MM.1S (cell line): ENCODE measurements around the gene ROR2.

ENCODE experiments used
- DNase-seq: peaks from one replicate; pipeline ENCODE4 v3.0.0-alpha.2; 2015
- H2AFZ ChIP-seq: fragments of 300-600 bp; sonication (generic); 2 replicates; pipeline ENCODE4 v1.6.0; 2016; ENCODE audit warnings: antibody characterized with exemption, low read length
- H3F3A ChIP-seq: fragments of 300-600 bp; sonication (generic); 2 replicates; pipeline ENCODE4 v1.6.1; 2016; ENCODE audit warnings: mild to moderate bottlenecking, antibody characterized with exemption, low read length, moderate library complexity, mixed read lengths; ENCODE audit not compliant: insufficient read depth
- H3K27ac ChIP-seq: fragments of 300-600 bp; sonication (generic); 2 replicates; pipeline ENCODE4 v1.5.1; 2016; ENCODE audit warnings: mild to moderate bottlenecking, low read length
- H3K27me3 ChIP-seq: fragments of 300-600 bp; sonication (generic); replicated peaks from 2 replicates; pipeline ENCODE4 v1.6.0; 2016; ENCODE audit warnings: low read length; ENCODE audit not compliant: insufficient read depth
- H3K36me3 ChIP-seq: fragments of 300-600 bp; sonication (generic); replicated peaks from 2 replicates; pipeline ENCODE4 v1.6.1; 2016; ENCODE audit warnings: mild to moderate bottlenecking, low read length, mixed read lengths; ENCODE audit not compliant: insufficient read depth
- H3K4me1 ChIP-seq: fragments of 300-600 bp; sonication (generic); 2 replicates; pipeline ENCODE4 v1.6.1; 2016; ENCODE audit warnings: low read length, mixed read lengths
- H3K4me2 ChIP-seq: fragments of 300-600 bp; sonication (generic); 2 replicates; pipeline ENCODE4 v1.6.0; 2016; ENCODE audit warnings: low read depth, low read length
- H3K4me3 ChIP-seq: fragments of 300-600 bp; sonication (generic); 2 replicates; pipeline ENCODE4 v1.5.1; 2016; ENCODE audit warnings: low read length, mixed read lengths
- H3K79me2 ChIP-seq: fragments of 300-600 bp; sonication (generic); 2 replicates; pipeline ENCODE4 v1.6.1; 2016; ENCODE audit warnings: mixed run types, low read length, mixed read lengths
- H3K9ac ChIP-seq: fragments of 300-600 bp; sonication (generic); 2 replicates; pipeline ENCODE4 v1.6.1; 2016; ENCODE audit warnings: low read length, mixed read lengths
- H3K9me2 ChIP-seq: fragments of 300-600 bp; sonication (generic); replicated peaks from 2 replicates; pipeline ENCODE4 v1.6.1; 2016; ENCODE audit warnings: mild to moderate bottlenecking, low read length, mixed read lengths; ENCODE audit not compliant: insufficient read depth
- H3K9me3 ChIP-seq: fragments of 300-600 bp; sonication (generic); replicated peaks from 2 replicates; pipeline ENCODE4 v1.6.1; 2016; ENCODE audit warnings: mild to moderate bottlenecking, low read length, mixed read lengths; ENCODE audit not compliant: insufficient read depth
- H4K20me1 ChIP-seq: fragments of 300-600 bp; sonication (generic); 2 replicates; pipeline ENCODE4 v1.6.1; 2016; ENCODE audit warnings: mild to moderate bottlenecking, low read length, moderate library complexity, mixed read lengths; ENCODE audit not compliant: insufficient read depth
- EZH2 ChIP-seq: fragments of 300-600 bp; sonication (generic); optimal IDR thresholded peaks from 2 replicates; pipeline ENCODE3; 2017; ENCODE audit warnings: low read depth, mild to moderate bottlenecking, antibody characterized with exemption, low read length, mixed read lengths
- EZH2phosphoT487 ChIP-seq: fragments of 300-600 bp; sonication (generic); IDR thresholded peaks from 2 replicates; pipeline ENCODE4 v1.6.1; 2018; ENCODE audit warnings: antibody characterized with exemption, low read length
- TF ChIP-seq, protein P1 (sequence below): fragments of 300-600 bp; sonication (generic); IDR thresholded peaks from 2 replicates; pipeline ENCODE4 v1.5.1; 2016; ENCODE audit warnings: antibody characterized with exemption, low read length, mixed read lengths

The ROR2 gene

DNA sequence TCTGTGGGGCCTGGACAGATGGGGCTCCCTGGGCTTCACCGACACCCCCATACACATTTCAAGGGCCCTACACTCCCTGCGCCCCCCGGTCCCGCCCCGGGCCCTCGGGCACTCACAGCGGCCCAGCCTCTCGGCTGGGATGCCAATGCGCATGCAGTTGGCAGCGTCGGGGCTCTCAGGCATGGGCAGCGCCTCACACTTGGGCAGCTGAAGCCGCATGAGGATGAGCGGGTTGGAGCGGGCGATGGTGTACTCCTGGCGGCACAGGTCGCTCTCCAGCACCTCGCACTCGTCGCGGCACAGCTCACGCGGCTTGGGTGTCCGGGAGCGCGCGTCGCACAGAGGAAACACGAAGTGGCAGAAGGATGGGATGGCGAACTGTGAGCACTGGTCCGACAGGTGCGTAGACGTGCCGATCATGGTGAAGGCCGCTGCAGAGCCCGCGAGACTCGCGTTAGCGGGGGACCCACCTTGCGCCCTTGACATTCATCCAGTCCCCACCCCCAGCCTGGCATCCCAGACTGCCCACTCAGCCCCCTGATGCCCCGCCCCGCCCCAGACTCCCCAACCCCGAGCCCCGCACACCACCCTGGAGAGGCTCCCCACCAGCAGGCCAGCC lies 216.9 kb downstream of the ROR2 start:
- Histone ChIP-seq H3K27ac (no peak overlapping the region), H3K4me3 (no peak overlapping the region), H3K9ac (no peak overlapping the region), H3K79me2 (no peaks in the 10 kb centered on the region), H4K20me1 (no peaks in the 10 kb centered on the region), H3K9me3 (no peaks in the 10 kb centered on the region), H2AFZ (no peak overlapping the region), H3F3A (no peaks in the 10 kb centered on the region), H3K27me3 (no peaks in the 10 kb centered on the region), H3K4me2 (no peak overlapping the region), H3K9me2 (no peaks in the 10 kb centered on the region), H3K36me3 (no peaks in the 10 kb centered on the region), H3K4me1 (no peaks in the 10 kb centered on the region)
- no peak for TF ChIP-seq EZH2
- no peak for TF ChIP-seq EZH2phosphoT487
- TF ChIP-seq, protein P1, sequence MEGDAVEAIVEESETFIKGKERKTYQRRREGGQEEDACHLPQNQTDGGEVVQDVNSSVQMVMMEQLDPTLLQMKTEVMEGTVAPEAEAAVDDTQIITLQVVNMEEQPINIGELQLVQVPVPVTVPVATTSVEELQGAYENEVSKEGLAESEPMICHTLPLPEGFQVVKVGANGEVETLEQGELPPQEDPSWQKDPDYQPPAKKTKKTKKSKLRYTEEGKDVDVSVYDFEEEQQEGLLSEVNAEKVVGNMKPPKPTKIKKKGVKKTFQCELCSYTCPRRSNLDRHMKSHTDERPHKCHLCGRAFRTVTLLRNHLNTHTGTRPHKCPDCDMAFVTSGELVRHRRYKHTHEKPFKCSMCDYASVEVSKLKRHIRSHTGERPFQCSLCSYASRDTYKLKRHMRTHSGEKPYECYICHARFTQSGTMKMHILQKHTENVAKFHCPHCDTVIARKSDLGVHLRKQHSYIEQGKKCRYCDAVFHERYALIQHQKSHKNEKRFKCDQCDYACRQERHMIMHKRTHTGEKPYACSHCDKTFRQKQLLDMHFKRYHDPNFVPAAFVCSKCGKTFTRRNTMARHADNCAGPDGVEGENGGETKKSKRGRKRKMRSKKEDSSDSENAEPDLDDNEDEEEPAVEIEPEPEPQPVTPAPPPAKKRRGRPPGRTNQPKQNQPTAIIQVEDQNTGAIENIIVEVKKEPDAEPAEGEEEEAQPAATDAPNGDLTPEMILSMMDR, result no peak
- no peak for DNase-seq

DNA sequence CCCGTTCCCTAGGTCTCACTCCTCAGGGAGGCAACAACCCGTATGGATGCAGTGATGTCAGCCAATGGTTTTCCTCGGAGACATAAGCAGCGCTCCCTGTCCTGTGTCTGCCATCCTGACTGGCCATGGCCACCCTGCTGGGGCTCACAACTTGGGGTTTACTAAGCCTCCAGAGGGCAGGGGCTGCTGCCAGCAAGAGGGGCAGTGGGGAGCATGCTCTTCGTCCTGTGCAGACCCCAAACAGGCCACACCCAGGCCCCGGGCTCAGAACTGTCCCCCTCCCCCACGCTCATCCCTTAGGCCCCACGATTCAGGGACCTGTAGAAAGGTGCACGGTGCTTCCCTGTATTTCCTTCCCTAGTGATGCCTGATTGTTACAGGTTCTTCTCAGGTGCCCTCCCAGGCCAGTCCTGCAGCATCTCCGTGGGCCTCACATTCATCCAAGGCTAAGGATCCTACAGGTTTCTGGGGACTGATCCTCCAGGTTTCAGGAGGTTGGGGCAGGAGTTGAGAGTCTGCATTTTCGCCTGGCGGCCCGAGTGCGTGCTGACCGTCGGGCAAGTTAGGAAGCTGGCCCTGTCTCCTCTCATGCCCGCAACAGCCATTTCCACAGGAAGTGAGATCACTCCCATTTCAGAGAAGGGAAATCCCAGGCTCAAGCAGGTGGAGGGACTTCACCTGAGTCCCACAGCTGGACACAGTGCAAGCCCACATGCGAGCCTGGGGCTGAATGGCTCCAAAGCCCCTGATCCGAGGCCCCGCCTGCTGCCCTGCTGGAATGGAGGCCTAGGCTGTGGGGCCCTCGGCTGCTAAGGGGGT lies 217.6 kb downstream of the ROR2 start:
- Histone ChIP-seq H3K27ac (no peak overlapping the region), H3K27me3 (no peaks in the 10 kb centered on the region), H2AFZ (no peak overlapping the region), H3K79me2 (no peaks in the 10 kb centered on the region), H3K36me3 (no peaks in the 10 kb centered on the region), H4K20me1 (no peaks in the 10 kb centered on the region), H3K4me1 (peaks cover 7% of the 10 kb centered on the region), H3K4me2 (no peak overlapping the region), H3K9ac (no peak overlapping the region), H3K4me3 (no peak overlapping the region), H3K9me2 (no peaks in the 10 kb centered on the region), H3K9me3 (no peaks in the 10 kb centered on the region), H3F3A (0 out of 2 replicates have a peak, but pooled peaks cover 5% of the 10 kb centered on the region)
- DNase-seq, result no peak
- no peak for TF ChIP-seq EZH2phosphoT487
- no peak for TF ChIP-seq EZH2
- TF ChIP-seq, protein P1, result no peak

DNA sequence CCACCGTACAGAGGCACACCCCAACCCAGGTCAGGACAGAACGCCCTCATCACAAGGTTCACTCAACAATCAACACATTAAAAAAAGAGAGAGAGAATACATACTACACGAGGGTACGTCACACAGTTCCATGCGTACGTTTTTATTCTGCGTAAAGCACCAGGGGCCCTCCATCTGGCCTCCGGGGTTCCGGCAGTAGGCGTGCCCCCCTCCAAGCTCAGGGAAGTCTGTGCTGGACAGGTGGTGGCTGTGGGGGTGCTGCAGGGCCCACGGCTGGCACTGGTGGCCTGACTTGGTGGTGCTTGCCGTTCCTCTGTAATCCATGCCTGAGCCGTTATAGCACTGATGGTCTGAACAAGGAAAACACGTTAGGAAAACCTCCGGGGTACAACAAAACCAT lies 219.2 kb downstream of the ROR2 start:
- H3K27me3 ChIP-seq, result no peaks in the 10 kb centered on the region
- H3K27ac ChIP-seq, result no peak overlapping the region
- H4K20me1 ChIP-seq, result no peaks in the 10 kb centered on the region
- no peak overlapping the region for H3K9ac ChIP-seq
- 0 out of 2 replicates have a peak, but pooled peaks cover 5% of the 10 kb centered on the region for H3F3A ChIP-seq
- no peak overlapping the region for H3K4me3 ChIP-seq
- no peaks in the 10 kb centered on the region for H3K9me2 ChIP-seq
- no peaks in the 10 kb centered on the region for H3K9me3 ChIP-seq
- H3K79me2 ChIP-seq, result no peaks in the 10 kb centered on the region
- H2AFZ ChIP-seq, result no peak overlapping the region
- peaks cover 7% of the 10 kb centered on the region for H3K4me1 ChIP-seq
- H3K36me3 ChIP-seq, result 0 out of 2 replicates have a peak, but pooled peaks cover 4% of the 10 kb centered on the region
- no peak for TF ChIP-seq EZH2phosphoT487
- TF ChIP-seq EZH2, result no peak
- TF ChIP-seq, protein P1, result no peak
- no peak overlapping the region for H3K4me2 ChIP-seq
- no peak for DNase-seq
